HepG2 (cell line): Measurements from ENCODE around the gene ANAPC16. TPM values are rescaled to one million over a fixed set of nuclear protein-coding genes. Genes with fewer than 3 reads are reported as not detected.
A peak's percentile ranks its signal among the peaks of the same experiment; 100 is the strongest.

Source experiments
- FIP1L1 ChIP-seq: fragments of 200-400 bp; formaldehyde crosslinking; IDR thresholded peaks from 2 replicates; pipeline ENCODE4 v1.6.1; 2018; ENCODE audit warnings: low read depth, mild to moderate bottlenecking, low read length, moderate library complexity, borderline replicate concordance; ENCODE audit not compliant: insufficient read depth
- GABPB1 ChIP-seq: IDR thresholded peaks from 2 replicates; pipeline ENCODE4 v1.6.1; 2016; ENCODE audit warnings: mild to moderate bottlenecking, missing genetic modification reagents, moderate library complexity, missing compliant biosample characterization
- GTF2F1 ChIP-seq: fragments of 150-350 bp; IDR thresholded peaks from 2 replicates; pipeline ENCODE4 v1.6.1; 2014; ENCODE audit warnings: low read length
- HNRNPK ChIP-seq: fragments of 200-400 bp; formaldehyde crosslinking; IDR thresholded peaks from 2 replicates; pipeline ENCODE4 v1.6.1; 2018; ENCODE audit warnings: low read length, low read depth, moderate library complexity, mild to moderate bottlenecking; ENCODE audit not compliant: poor library complexity, severe bottlenecking
- ISL2 ChIP-seq: sonication (generic); formaldehyde crosslinking; IDR thresholded peaks from 2 replicates; pipeline ENCODE4 v1.5.0; 2020; ENCODE audit warnings: missing genetic modification reagents
- MXD3 ChIP-seq: IDR thresholded peaks from 2 replicates; pipeline ENCODE4 v1.6.1; 2016; ENCODE audit warnings: mild to moderate bottlenecking, missing biosample characterization, missing genetic modification reagents
- NR0B2 ChIP-seq: sonication (generic); formaldehyde crosslinking; IDR thresholded peaks from 2 replicates; pipeline ENCODE4 v1.4.0; 2020; ENCODE audit warnings: mild to moderate bottlenecking, missing genetic modification reagents
- PATZ1 ChIP-seq: sonication (generic); formaldehyde crosslinking; IDR thresholded peaks from 2 replicates; pipeline ENCODE4 v1.4.0; 2020; ENCODE audit warnings: missing genetic modification reagents
- SMYD3 ChIP-seq: sonication (generic); formaldehyde crosslinking; IDR thresholded peaks from 2 replicates; pipeline ENCODE4 v1.8.1; 2023; ENCODE audit warnings: mild to moderate bottlenecking, missing genetic modification reagents
- TRAFD1 ChIP-seq: sonication (generic); formaldehyde crosslinking; IDR thresholded peaks from 2 replicates; pipeline ENCODE4 v1.5.1; 2020; ENCODE audit warnings: missing genetic modification reagents, mild to moderate bottlenecking, borderline replicate concordance
- YY1 ChIP-seq: IDR thresholded peaks from 2 replicates; pipeline ENCODE4 v1.6.1; 2011; ENCODE audit warnings: low read length, low read depth, moderate library complexity, mild to moderate bottlenecking; ENCODE audit not compliant: insufficient read depth, insufficient replicate concordance
- ZNF280B ChIP-seq: sonication (generic); formaldehyde crosslinking; IDR thresholded peaks from 2 replicates; pipeline ENCODE4 v1.5.0; 2020; ENCODE audit warnings: missing genetic modification reagents, mild to moderate bottlenecking, borderline replicate concordance
- ZNF382 ChIP-seq: sonication (generic); formaldehyde crosslinking; IDR thresholded peaks from 2 replicates; pipeline ENCODE4 v1.5.0; 2020; ENCODE audit warnings: missing genetic modification reagents, mild to moderate bottlenecking, borderline replicate concordance
- ZNF468 ChIP-seq: sonication (generic); formaldehyde crosslinking; IDR thresholded peaks from 2 replicates; pipeline ENCODE4 v1.8.0; 2022; ENCODE audit warnings: mild to moderate bottlenecking, moderate library complexity, missing genetic modification reagents
- ZNF607 ChIP-seq: sonication (generic); formaldehyde crosslinking; IDR thresholded peaks from 2 replicates; pipeline ENCODE4 v1.5.1; 2020; ENCODE audit warnings: missing genetic modification reagents, mild to moderate bottlenecking, borderline replicate concordance
- ZNF639 ChIP-seq: conservative IDR thresholded peaks from 2 replicates; pipeline ENCODE4 v1.6.1; 2018; ENCODE audit warnings: missing genetic modification reagents
- ZNF724P ChIP-seq: sonication (generic); formaldehyde crosslinking; IDR thresholded peaks from 2 replicates; pipeline ENCODE4 v1.8.0; 2022; ENCODE audit warnings: missing genetic modification reagents, borderline replicate concordance
- ZNF749 ChIP-seq: sonication (generic); formaldehyde crosslinking; IDR thresholded peaks from 2 replicates; pipeline ENCODE4 v1.8.0; 2022; ENCODE audit warnings: mild to moderate bottlenecking, missing genetic modification reagents, moderate library complexity, borderline replicate concordance
- ZNF83 ChIP-seq: sonication (generic); formaldehyde crosslinking; IDR thresholded peaks from 2 replicates; pipeline ENCODE4 v1.4.0; 2020; ENCODE audit warnings: missing genetic modification reagents, mild to moderate bottlenecking, borderline replicate concordance
- polyA plus RNA-seq, 8 experiments: library from polyadenylated mRNA; depleted of rRNA in 3 of 8; stranded (reverse) in 7 of 8; unstranded in 1 of 8; fragments of >200 nt; fragmentation: Illumina TruSeq in 4 of 8; extraction: Trizol in 4 of 8; gene quantifications; 2 replicates each; pipeline versions ENCODE4 v1.2.1 to v1.2.3, GENCODE V29; 2011 to 2016; ENCODE audit warnings: low read depth in 4 of 8, missing spikeins in 1 of 8, mixed read lengths in 1 of 8; ENCODE audit not compliant: insufficient read depth in 1 of 8
- total RNA-seq, 5 experiments: library from RNA; depleted of rRNA; stranded (reverse); fragments of >200 nt; fragmentation: Illumina TruSeq; extraction: Trizol; gene quantifications; 2 replicates each; pipeline ENCODE4 v1.2.3, GENCODE V29; 2016; ENCODE audit warnings: low read depth in 1 of 5

Gene ANAPC16
- total and polyA plus RNA-seq, 2 of the 13 experiments (the other 11 are each of a cell fraction or from before 2014, with no cell fraction given) = 74.8 to 89.4 TPM

GRCh38 chr10:72215611-72216549 is at the start of gene ANAPC16, which contains the start of gene ASCC1 (continued):
- peak; percentile 91 for TF ChIP-seq SMYD3 (CRISPR knock-in tag)
- TF ChIP-seq ZNF724P = peak; percentile 27; the same call in 1 of the 2 replicates
- peak; percentile 81; the same call in 1 of the 2 replicates for TF ChIP-seq ZNF83 (CRISPR knock-in tag)
- TF ChIP-seq ZNF382 = no peak
- TF ChIP-seq GABPB1 (CRISPR knock-in tag) = peak; percentile 85
- TF ChIP-seq YY1 = peak; percentile 67
- TF ChIP-seq MXD3 (CRISPR knock-in tag) = peak; percentile 78
- 0 out of 2 replicates have a peak, but pooled peaks have one; percentile 20 for TF ChIP-seq TRAFD1 (CRISPR knock-in tag)
- TF ChIP-seq NR0B2 (CRISPR knock-in tag) = peak; percentile 78; the same call in 1 of the 2 replicates
- TF ChIP-seq ZNF607 (CRISPR knock-in tag) = peak; percentile 63; the same call in 1 of the 2 replicates
- TF ChIP-seq ZNF749 (CRISPR knock-in tag) = peak; percentile 75
- peak; percentile 92 for TF ChIP-seq PATZ1 (CRISPR knock-in tag)
- no peak for TF ChIP-seq ZNF468 (CRISPR knock-in tag)
- peak; percentile 93 for TF ChIP-seq HNRNPK
- TF ChIP-seq ZNF280B (CRISPR knock-in tag) = peak; percentile 97
- peak; percentile 30; the same call in 1 of the 2 replicates for TF ChIP-seq GTF2F1
- peak; percentile 81 for TF ChIP-seq ISL2 (CRISPR knock-in tag)
- TF ChIP-seq ZNF639 (CRISPR knock-in tag) = 0 out of 2 replicates have a peak, but pooled peaks have one; percentile 58
- TF ChIP-seq FIP1L1 = peak; percentile 82; the same call in 1 of the 2 replicates
